ENCODE measurements around the gene SPRED2.
A peak's percentile ranks its signal among the peaks of the same experiment; 100 is the strongest.

Gene SPRED2

DNA sequence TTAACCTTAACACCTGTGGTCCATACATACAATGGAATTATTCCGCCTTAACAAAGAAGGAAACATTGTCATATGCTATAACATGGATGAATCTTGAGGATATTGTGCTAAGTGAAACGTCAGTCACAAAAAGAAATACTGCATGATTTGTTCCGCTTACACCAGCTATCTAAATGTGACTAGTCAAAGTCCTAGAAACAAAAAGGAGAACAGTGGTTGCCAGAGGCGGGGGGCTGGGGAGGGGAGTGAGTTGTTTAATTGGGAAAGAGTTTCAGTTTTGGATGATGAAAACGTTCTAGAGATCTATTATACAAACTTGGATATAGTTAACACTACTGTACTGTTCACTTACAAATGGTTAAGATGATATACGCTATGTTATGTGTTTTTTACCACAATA lies 72.0 kb downstream of the SPRED2 start:
- H3F3A ChIP-seq (ENCODE audit: control insufficient read depth, insufficient read depth) = peaks cover 22% of the 10 kb centered on the region
- peaks cover 99% of the 10 kb centered on the region for H3K4me1 ChIP-seq (ENCODE audit: control insufficient read depth, low read length)
- peaks cover 93% of the 10 kb centered on the region for H3K79me2 ChIP-seq (ENCODE audit: control insufficient read depth, low read length)
- H3K4me3 ChIP-seq (ENCODE audit: low read length) = no peak overlapping the region; the same call in 1 of the 2 replicates
- H4K20me1 ChIP-seq (ENCODE audit: control insufficient read depth, insufficient read depth, low read depth, low read length) = no peaks in the 10 kb centered on the region
- no peaks in the 10 kb centered on the region for H3K9me2 ChIP-seq (replicated peaks; ENCODE audit: control insufficient read depth, low read length)
- peak overlapping the region; percentile 59 for H3K4me2 ChIP-seq (ENCODE audit: low read length)
- no peaks in the 10 kb centered on the region; the same call in 1 of the 2 replicates for H3K36me3 ChIP-seq (ENCODE audit: control insufficient read depth, low read length)
- no peaks in the 10 kb centered on the region for H3K9me3 ChIP-seq (ENCODE audit: control insufficient read depth, insufficient read depth, low read length)
- TF ChIP-seq, protein P1, sequence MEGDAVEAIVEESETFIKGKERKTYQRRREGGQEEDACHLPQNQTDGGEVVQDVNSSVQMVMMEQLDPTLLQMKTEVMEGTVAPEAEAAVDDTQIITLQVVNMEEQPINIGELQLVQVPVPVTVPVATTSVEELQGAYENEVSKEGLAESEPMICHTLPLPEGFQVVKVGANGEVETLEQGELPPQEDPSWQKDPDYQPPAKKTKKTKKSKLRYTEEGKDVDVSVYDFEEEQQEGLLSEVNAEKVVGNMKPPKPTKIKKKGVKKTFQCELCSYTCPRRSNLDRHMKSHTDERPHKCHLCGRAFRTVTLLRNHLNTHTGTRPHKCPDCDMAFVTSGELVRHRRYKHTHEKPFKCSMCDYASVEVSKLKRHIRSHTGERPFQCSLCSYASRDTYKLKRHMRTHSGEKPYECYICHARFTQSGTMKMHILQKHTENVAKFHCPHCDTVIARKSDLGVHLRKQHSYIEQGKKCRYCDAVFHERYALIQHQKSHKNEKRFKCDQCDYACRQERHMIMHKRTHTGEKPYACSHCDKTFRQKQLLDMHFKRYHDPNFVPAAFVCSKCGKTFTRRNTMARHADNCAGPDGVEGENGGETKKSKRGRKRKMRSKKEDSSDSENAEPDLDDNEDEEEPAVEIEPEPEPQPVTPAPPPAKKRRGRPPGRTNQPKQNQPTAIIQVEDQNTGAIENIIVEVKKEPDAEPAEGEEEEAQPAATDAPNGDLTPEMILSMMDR (IDR thresholded peaks at IDR 0.05; ENCODE audit: low read depth, low read length, poor library complexity, severe bottlenecking) = no peak
- no peak for TF ChIP-seq EZH2phosphoT487 (IDR thresholded peaks at IDR 0.05; ENCODE audit: borderline replicate concordance, low read length)
- H3K27ac ChIP-seq (ENCODE audit: low read depth, low read length) = no peak overlapping the region
- H3K27me3 ChIP-seq (ENCODE audit: control insufficient read depth, low read length) = no peaks in the 10 kb centered on the region

DNA sequence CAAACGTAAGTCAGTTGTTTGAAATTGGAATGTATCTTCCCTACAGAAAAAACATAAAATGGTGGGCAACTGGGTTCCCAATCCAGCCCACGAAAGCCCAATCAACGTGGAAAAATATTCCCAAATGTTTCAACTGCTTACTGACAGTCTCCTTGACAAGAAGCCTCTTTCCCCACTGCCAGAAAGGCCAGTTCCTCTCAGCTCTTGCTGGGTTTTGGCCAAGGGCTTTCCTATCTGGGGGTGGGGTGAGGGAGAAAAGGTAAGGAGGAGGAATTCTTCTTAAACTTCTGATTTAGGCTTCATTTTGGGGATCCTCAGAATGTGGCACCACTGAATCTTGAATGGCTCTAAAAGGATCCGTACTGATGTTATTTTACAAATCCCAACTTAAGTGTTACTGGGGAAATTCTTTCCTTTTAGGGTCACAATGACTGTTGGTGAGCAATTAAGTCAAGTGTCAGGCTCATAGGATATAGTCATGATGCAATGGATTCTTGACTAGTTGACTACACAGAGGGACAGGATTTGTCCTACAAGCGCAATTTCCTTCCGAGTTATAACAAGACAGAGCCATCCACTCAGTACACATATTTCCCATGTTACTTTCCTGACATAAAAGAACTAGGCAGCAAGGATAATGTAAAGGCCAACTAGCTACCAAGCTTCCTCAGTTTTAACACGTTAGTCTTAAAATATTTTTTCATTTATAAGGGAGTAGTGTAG lies 73.6 kb downstream of the SPRED2 start:
- H3K79me2 ChIP-seq (ENCODE audit: control insufficient read depth, low read length) = peaks cover 98% of the 10 kb centered on the region
- no peak overlapping the region for H3K4me2 ChIP-seq (ENCODE audit: low read length)
- H3F3A ChIP-seq (ENCODE audit: control insufficient read depth, insufficient read depth) = peaks cover 13% of the 10 kb centered on the region
- H3K36me3 ChIP-seq (ENCODE audit: control insufficient read depth, low read length) = no peaks in the 10 kb centered on the region; the same call in 1 of the 2 replicates
- no peaks in the 10 kb centered on the region for H3K9me2 ChIP-seq (replicated peaks; ENCODE audit: control insufficient read depth, low read length)
- no peak overlapping the region for H3K27ac ChIP-seq (ENCODE audit: low read depth, low read length)
- no peak for TF ChIP-seq EZH2phosphoT487 (IDR thresholded peaks at IDR 0.05; ENCODE audit: borderline replicate concordance, low read length)
- TF ChIP-seq, protein P1 (IDR thresholded peaks at IDR 0.05; ENCODE audit: low read depth, low read length, poor library complexity, severe bottlenecking) = no peak
- peaks cover 99% of the 10 kb centered on the region for H3K4me1 ChIP-seq (ENCODE audit: control insufficient read depth, low read length)
- H3K9me3 ChIP-seq (ENCODE audit: control insufficient read depth, insufficient read depth, low read length) = no peaks in the 10 kb centered on the region
- no peak overlapping the region for H3K4me3 ChIP-seq (ENCODE audit: low read length)
- H4K20me1 ChIP-seq (ENCODE audit: control insufficient read depth, insufficient read depth, low read depth, low read length) = no peaks in the 10 kb centered on the region
- no peaks in the 10 kb centered on the region for H3K27me3 ChIP-seq (ENCODE audit: control insufficient read depth, low read length)

DNA sequence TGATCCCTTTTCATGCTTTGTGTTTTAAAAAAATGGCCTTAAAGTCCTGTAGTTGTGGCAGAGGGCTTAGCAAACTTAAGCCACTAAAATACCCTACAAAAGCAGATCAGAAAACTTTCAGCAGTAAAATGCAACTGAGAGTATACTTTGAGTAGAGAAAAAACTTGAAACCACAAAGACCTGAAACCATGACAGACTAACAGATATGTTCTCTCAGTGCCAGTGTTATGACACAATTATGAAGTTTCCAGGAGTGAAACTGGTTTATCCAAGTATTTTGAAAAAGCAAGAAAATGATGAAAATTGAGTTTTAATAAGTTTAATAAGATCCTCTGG lies 74.5 kb downstream of the SPRED2 start:
- Histone ChIP-seq H3K27ac (ENCODE audit: low read depth, low read length) (0 out of 2 replicates have a peak overlapping the region, but pooled peaks have one; percentile 8), H3K27me3 (ENCODE audit: control insufficient read depth, low read length) (no peaks in the 10 kb centered on the region), H3F3A (ENCODE audit: control insufficient read depth, insufficient read depth) (peaks cover 13% of the 10 kb centered on the region), H3K36me3 (ENCODE audit: control insufficient read depth, low read length) (no peaks in the 10 kb centered on the region; the same call in 1 of the 2 replicates), H3K4me1 (ENCODE audit: control insufficient read depth, low read length) (peaks cover 98% of the 10 kb centered on the region), H3K4me3 (ENCODE audit: low read length) (0 out of 2 replicates have a peak overlapping the region, but pooled peaks have one; percentile 35), H3K79me2 (ENCODE audit: control insufficient read depth, low read length) (peaks cover 96% of the 10 kb centered on the region), H3K9me3 (ENCODE audit: control insufficient read depth, insufficient read depth, low read length) (no peaks in the 10 kb centered on the region), H3K4me2 (ENCODE audit: low read length) (peak overlapping the region; percentile 72), H4K20me1 (ENCODE audit: control insufficient read depth, insufficient read depth, low read depth, low read length) (no peaks in the 10 kb centered on the region), H3K9me2 (replicated peaks; ENCODE audit: control insufficient read depth, low read length) (no peaks in the 10 kb centered on the region)
- TF ChIP-seq EZH2phosphoT487 (IDR thresholded peaks at IDR 0.05; ENCODE audit: borderline replicate concordance, low read length) = no peak
- TF ChIP-seq, protein P1 (IDR thresholded peaks at IDR 0.05; ENCODE audit: low read depth, low read length, poor library complexity, severe bottlenecking) = no peak
